ENCODE data around the gene U2AF2.

- no peak for TF ChIP-seq CTCF (IDR thresholded peaks at IDR 0.05)
- TF ChIP-seq EP300 (IDR thresholded peaks at IDR 0.05) = no peak
These were observed 4.1 kb upstream of the U2AF2 start for GRCh38 chr19:55650602-55651230.
